H9 (cell line): ENCODE data around the gene IGSF22. TPM values are rescaled to one million over a fixed set of nuclear protein-coding genes. Genes with fewer than 3 reads are reported as not detected.

ENCODE experiments used
- DNase-seq: peaks from one replicate; pipeline ENCODE4 v3.0.0-alpha.2; 2017
- H2AFZ ChIP-seq: one replicate; pipeline ENCODE4 v1.6.1; 2013; ENCODE audit warnings: mild to moderate bottlenecking, low read length, control low read depth, moderate library complexity
- H2AK5ac ChIP-seq: 2 replicates; pipeline ENCODE4 v1.6.1; 2013; ENCODE audit warnings: low read length, control low read depth, mixed read lengths; ENCODE audit not compliant: insufficient read length
- H2BK120ac ChIP-seq: one replicate; pipeline ENCODE4 v1.6.1; 2013; ENCODE audit warnings: low read depth, mild to moderate bottlenecking, low read length, control low read depth, inconsistent platforms; ENCODE audit not compliant: poor library complexity, severe bottlenecking
- H2BK12ac ChIP-seq: 2 replicates; pipeline ENCODE4 v1.6.1; 2013; ENCODE audit warnings: low read length, control low read depth, mixed read lengths, low read depth; ENCODE audit not compliant: insufficient read length
- H2BK15ac ChIP-seq: 2 replicates; pipeline ENCODE4 v1.6.1; 2013; ENCODE audit warnings: low read depth, low read length, control low read depth
- H2BK20ac ChIP-seq: one replicate; pipeline ENCODE4 v1.6.1; 2013; ENCODE audit warnings: low read depth, mild to moderate bottlenecking, low read length, control low read depth, inconsistent platforms; ENCODE audit not compliant: poor library complexity, severe bottlenecking
- H2BK5ac ChIP-seq: 2 replicates; pipeline ENCODE4 v1.6.1; 2013; ENCODE audit warnings: low read length, control low read depth, mixed read lengths; ENCODE audit not compliant: insufficient read length
- H3K14ac ChIP-seq: 2 replicates; pipeline ENCODE4 v1.6.1; 2013; ENCODE audit warnings: low read length, control low read depth; ENCODE audit not compliant: insufficient read depth
- H3K18ac ChIP-seq: 2 replicates; pipeline ENCODE4 v1.6.1; 2013; ENCODE audit warnings: low read depth, mild to moderate bottlenecking, mixed read lengths, low read length, control low read depth; ENCODE audit not compliant: insufficient read length
- H3K23ac ChIP-seq: 2 replicates; pipeline ENCODE4 v1.6.1; 2013; ENCODE audit warnings: low read length, control low read depth, mixed read lengths, low read depth; ENCODE audit not compliant: insufficient read length
- H3K23me2 ChIP-seq: 2 replicates; pipeline ENCODE4 v1.6.1; 2013; ENCODE audit warnings: low read depth, mild to moderate bottlenecking, mixed read lengths, low read length, control low read depth; ENCODE audit not compliant: insufficient read length, poor library complexity, severe bottlenecking
- H3K27ac ChIP-seq: 2 replicates; pipeline ENCODE4 v1.5.1; 2013; ENCODE audit warnings: low read length, control low read depth, mixed read lengths, low read depth; ENCODE audit not compliant: insufficient read length
- H3K27me3 ChIP-seq: 2 replicates; pipeline ENCODE4 v1.6.1; 2013; ENCODE audit warnings: low read length, control low read depth, inconsistent platforms; ENCODE audit not compliant: insufficient read depth
- H3K4ac ChIP-seq: 2 replicates; pipeline ENCODE4 v1.6.1; 2013; ENCODE audit warnings: low read depth, mild to moderate bottlenecking, control low read depth, inconsistent platforms, low read length, moderate library complexity
- H3K4me1 ChIP-seq: 2 replicates; pipeline ENCODE4 v1.6.1; 2013; ENCODE audit warnings: low read length, control low read depth, inconsistent platforms; ENCODE audit not compliant: insufficient read depth
- H3K4me2 ChIP-seq: 2 replicates; pipeline ENCODE4 v1.6.1; 2013; ENCODE audit warnings: low read length, control low read depth, mixed read lengths; ENCODE audit not compliant: insufficient read length, insufficient read depth
- H3K56ac ChIP-seq: 2 replicates; pipeline ENCODE4 v1.6.1; 2013; ENCODE audit warnings: low read depth, mild to moderate bottlenecking, mixed read lengths, low read length, control low read depth; ENCODE audit not compliant: insufficient read length
- H3K79me1 ChIP-seq: 2 replicates; pipeline ENCODE4 v1.6.1; 2013; ENCODE audit warnings: low read depth, mild to moderate bottlenecking, moderate library complexity, low read length, control low read depth, inconsistent platforms; ENCODE audit not compliant: insufficient read depth, poor library complexity, severe bottlenecking
- H3K79me2 ChIP-seq: 2 replicates; pipeline ENCODE4 v1.6.1; 2013; ENCODE audit warnings: low read length, control low read depth, inconsistent platforms; ENCODE audit not compliant: insufficient read depth
- H3K9ac ChIP-seq: 2 replicates; pipeline ENCODE4 v1.6.1; 2013; ENCODE audit warnings: low read length, control low read depth, mixed read lengths; ENCODE audit not compliant: insufficient read length; ENCODE audit errors: extremely low read depth
- H3K9me3 ChIP-seq: one replicate; pipeline ENCODE4 v1.6.1; 2013; ENCODE audit warnings: low read depth, low read length, inconsistent platforms; ENCODE audit not compliant: control insufficient read depth
- H3T11ph ChIP-seq: one replicate; pipeline ENCODE4 v1.6.1; 2013; ENCODE audit warnings: mild to moderate bottlenecking, low read length, control low read depth, inconsistent platforms
- H4K20me1 ChIP-seq: one replicate; pipeline ENCODE4 v1.6.1; 2013; ENCODE audit not compliant: control insufficient read depth, insufficient read length, insufficient read depth
- H4K5ac ChIP-seq: 2 replicates; pipeline ENCODE4 v1.6.1; 2013; ENCODE audit warnings: low read depth, mild to moderate bottlenecking, mixed read lengths, low read length, control low read depth; ENCODE audit not compliant: insufficient read length
- H4K8ac ChIP-seq: replicated peaks from 2 replicates; pipeline ENCODE4 v1.6.1; 2013; ENCODE audit warnings: low read length, control low read depth, mixed read lengths, low read depth; ENCODE audit not compliant: insufficient read length
- H4K91ac ChIP-seq: 2 replicates; pipeline ENCODE4 v1.6.1; 2013; ENCODE audit warnings: low read depth, mild to moderate bottlenecking, moderate library complexity, mixed read lengths, low read length, control low read depth; ENCODE audit not compliant: insufficient read length
- H3K27ac Mint-ChIP-seq, 3 experiments: 2 replicates in 2 of 3; 3 replicates in 1 of 3; pipeline ENCODE4 v1.8.0; 2020 to 2021; ENCODE audit warnings: mixed read lengths in 3 of 3, mild to moderate bottlenecking in 1 of 3, moderate library complexity in 1 of 3
- H3K27me3 Mint-ChIP-seq: 2 replicates; pipeline ENCODE4 v1.8.0; 2021; ENCODE audit warnings: low read depth, mild to moderate bottlenecking, moderate library complexity, mixed read lengths
- H3K36me3 Mint-ChIP-seq, 3 experiments: 2 replicates in 2 of 3; 3 replicates in 1 of 3; pipeline ENCODE4 v1.8.0; 2020 to 2021; ENCODE audit warnings: low read depth in 3 of 3, mixed read lengths in 3 of 3; ENCODE audit not compliant: insufficient read depth in 1 of 3
- H3K4me1 Mint-ChIP-seq, 2 experiments: 2 replicates each; pipeline ENCODE4 v1.8.0; 2020; ENCODE audit warnings: mixed read lengths in 2 of 2
- H3K4me3 Mint-ChIP-seq, 2 experiments: 2 replicates in 1 of 2; 3 replicates in 1 of 2; pipeline ENCODE4 v1.8.0; 2020 to 2021; ENCODE audit warnings: mild to moderate bottlenecking in 2 of 2, mixed read lengths in 2 of 2, moderate library complexity in 1 of 2
- H3K9me3 Mint-ChIP-seq, 2 experiments: 2 replicates in 1 of 2; 3 replicates in 1 of 2; pipeline ENCODE4 v1.8.0; 2020; ENCODE audit warnings: mild to moderate bottlenecking in 2 of 2, mixed read lengths in 2 of 2, moderate library complexity in 1 of 2
- CTCF ChIP-seq: fragments of 200-600 bp; sonication (generic); conservative IDR thresholded peaks from 3 replicates; pipeline ENCODE4 v1.8.0; 2021; ENCODE audit warnings: antibody characterized with exemption, mild to moderate bottlenecking
- WGBS: extraction: QIAGEN DNeasy Blood & Tissue Kit; methylation state at CpG from one replicate; pipeline ENCODE4 v1.1.7; 2013; ENCODE audit warnings: missing lambda C conversion rate, low lambda C conversion rate, mixed read lengths; ENCODE audit not compliant: insufficient read length; ENCODE audit errors: extremely low coverage; 5-methylcytosine and 5-hydroxymethylcytosine counted together
- total RNA-seq: library from RNA; stranded (reverse); gene quantifications from 2 replicates; pipeline ENCODE4 v1.2.1, GENCODE V29; 2021

IGSF22 gene
- total RNA-seq, 1 experiment from 2014 or later, result 0.35 TPM

- Histone ChIP-seq H3K4me1 (no peaks in the 10 kb centered on the region; the same call in 1 of the 2 replicates), H2AFZ (no peak overlapping the region), H2BK12ac (no peak overlapping the region), H3K4me2 (peak overlapping the region; percentile 79), H3K27me3 (no peaks in the 10 kb centered on the region), H3K14ac (no peak overlapping the region), H2BK15ac (no peak overlapping the region), H3K23ac (no peak overlapping the region), H2BK120ac (no peak overlapping the region), H3K18ac (no peak overlapping the region), H4K91ac (no peak overlapping the region), H2BK5ac (no peak overlapping the region), H2AK5ac (no peak overlapping the region), H3T11ph (no peak overlapping the region), H4K20me1 (no peaks in the 10 kb centered on the region), H3K9ac (no peak overlapping the region), H3K56ac (no peak overlapping the region), H4K8ac (no peak overlapping the region), H3K23me2 (peaks cover 9% of the 10 kb centered on the region), H2BK20ac (no peak overlapping the region), H4K5ac (no peak overlapping the region), H3K79me1 (no peaks in the 10 kb centered on the region), H3K9me3 (no peaks in the 10 kb centered on the region), H3K27ac (no peak overlapping the region), H3K79me2 (no peaks in the 10 kb centered on the region), H3K4ac (no peak overlapping the region)
- WGBS, result no CpG with 5 or more reads among the region's 5 CpGs
- DNase-seq, result no peak
- H3K4me3 Mint-ChIP-seq, result peak overlapping the region; percentile 75 to 91; a peak in 4 of 5 replicates
- H3K9me3 Mint-ChIP-seq, result no peaks in the 10 kb centered on the region
- no peak for TF ChIP-seq CTCF
- H3K36me3 Mint-ChIP-seq, result no peaks in the 10 kb centered on the region
- H3K27me3 Mint-ChIP-seq, result peaks cover 43% of the 10 kb centered on the region
- peaks cover 9 to 16% of the 10 kb centered on the region in 2 experiments for H3K4me1 Mint-ChIP-seq
- H3K27ac Mint-ChIP-seq, result no peak overlapping the region
Measured at GRCh38 chr11:18720091-18720807, 5.7 kb downstream of the IGSF22 start.
